Mucosa of descending colon (tissue), 3 donors: ENCODE measurements around the gene RGS7BP. TPM values are rescaled to one million over a fixed set of nuclear protein-coding genes. Genes with fewer than 3 reads are reported as not detected.

Experiments
- ATAC-seq: fragments of 200-7000 bp; cut with Tn5 transposase; one replicate; pipeline ENCODE4 v1.9.1; 2020; ENCODE audit warnings: mild to moderate bottlenecking, moderate library complexity
- DNase-seq, 3 donors: peaks; one replicate each; pipeline ENCODE4 v3.0.0-alpha.2; 2020
- H3K36me3 ChIP-seq: fragments of 200-600 bp; one replicate; pipeline ENCODE4 v1.8.0; 2021; ENCODE audit warnings: low read depth, mild to moderate bottlenecking
- H3K4me1 ChIP-seq: fragments of 200-600 bp; one replicate; pipeline ENCODE4 v1.8.0; 2021; ENCODE audit warnings: low read depth, mild to moderate bottlenecking
- H3K4me3 ChIP-seq: fragments of 200-600 bp; one replicate; pipeline ENCODE4 v1.8.0; 2021; ENCODE audit warnings: mild to moderate bottlenecking
- H3K9me3 ChIP-seq: fragments of 200-600 bp; one replicate; pipeline ENCODE4 v1.8.0; 2021; ENCODE audit warnings: mild to moderate bottlenecking
- CTCF ChIP-seq: fragments of 200-600 bp; IDR thresholded peaks from one replicate; pipeline ENCODE4 v1.8.0; 2022; ENCODE audit warnings: antibody characterized with exemption, mild to moderate bottlenecking
- intact Hi-C, 2 donors: fragments of 100-400 bp; cut with DNase I in 1 of 2; cut with micrococcal nuclease in 1 of 2; formaldehyde crosslinking; loops; one replicate each; pipeline versions ENCODE4 v1.11.0 to v1.11.1; 2022; cut with DNase I, micrococcal nuclease
- long read RNA-seq, 2 donors: library from polyadenylated mRNA; unstranded; transcript quantifications; one replicate each; pipeline ENCODE4 v2.0.0, GENCODE V29; 2019 to 2021
- total RNA-seq, 3 donors: library from RNA; stranded (reverse); fragmentation: NEBNext Ultra II Directional in 2 of 3; extraction: Animal tissue kit (Norgen Biotek cat#: 25700) in 2 of 3; gene quantifications; one replicate each; pipeline versions ENCODE4 v1.2.1 to v1.2.4, GENCODE V29; 2021 to 2023
- donor health status: DM: no; HTN: no; CAD: no; lungs with moderate emphysema.
- donor health status: DM: no; HTN: no; CAD: no.
- donor health status: DM: no; HTN: yes; CAD: no.

The RGS7BP gene
- total RNA-seq, result 1 to 10 TPM in 1 of 3 donors, under 1 TPM in 2; 0.38 to 1.6 (median 0.63) TPM
- long read RNA-seq, donor 1, result 0 reads
- long read RNA-seq, donor 2, result 0 reads

GRCh38 chr5:64505769-64506566 is at the start of gene RGS7BP:
TSS of gene RGS7BP (plus strand) at chr5:64506015. CDS start at chr5:64506625, 610 bp downstream.
- no peaks in the 10 kb centered on the region for H3K9me3 ChIP-seq
- intact Hi-C loops, result no loop called here
- ATAC-seq (peak; percentile 47), DNase-seq (peak in 2 of 3 donors; percentile 4 to 16)
- H3K4me1 ChIP-seq, result no peaks in the 10 kb centered on the region
- no peak for TF ChIP-seq CTCF
- H3K36me3 ChIP-seq, result no peaks in the 10 kb centered on the region
- no peak within 1 kb of the TSS for H3K4me3 ChIP-seq

- no peak overlapping the region for H3K4me3 ChIP-seq
- H3K4me1 ChIP-seq, result no peaks in the 10 kb centered on the region
- no peak for ATAC-seq
- H3K9me3 ChIP-seq, result peaks cover 3% of the 10 kb centered on the region
- no peak for DNase-seq
- no peak for TF ChIP-seq CTCF
- intact Hi-C loops, result no loop called here
- no peaks in the 10 kb centered on the region for H3K36me3 ChIP-seq
Measured at GRCh38 chr5:64457846-64458245, 48.0 kb upstream of the RGS7BP start.

DNA sequence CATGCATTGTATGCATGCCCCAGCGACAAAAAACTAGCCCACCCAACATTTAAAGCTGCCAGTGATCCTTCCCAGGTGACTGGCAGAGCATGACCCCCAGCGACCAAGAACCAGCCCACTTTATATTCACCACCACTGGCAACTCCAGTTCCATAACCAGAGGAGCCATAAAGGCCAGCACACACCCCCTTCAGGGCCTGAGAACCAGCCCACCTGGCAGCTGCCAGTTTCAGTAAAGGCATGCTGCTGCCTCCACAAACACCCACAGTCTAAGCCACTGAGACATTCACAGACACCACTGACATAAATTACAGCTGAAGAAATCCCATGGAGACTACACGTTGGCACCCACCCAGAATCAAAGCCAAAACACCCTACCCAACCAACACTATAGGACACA is 46.9 kb upstream of the RGS7BP start:
- H3K4me3 ChIP-seq, result no peak overlapping the region
- ATAC-seq (no peak), DNase-seq (no peak)
- intact Hi-C loops, result no loop called here
- H3K4me1 ChIP-seq, result no peaks in the 10 kb centered on the region
- no peak for TF ChIP-seq CTCF
- no peaks in the 10 kb centered on the region for H3K36me3 ChIP-seq
- H3K9me3 ChIP-seq, result peaks cover 5% of the 10 kb centered on the region

- intact Hi-C loops, result no loop called here
- no peak for ATAC-seq
- H3K36me3 ChIP-seq, result no peaks in the 10 kb centered on the region
- H3K4me1 ChIP-seq, result no peaks in the 10 kb centered on the region
- peaks cover 5% of the 10 kb centered on the region for H3K9me3 ChIP-seq
- no peak overlapping the region for H3K4me3 ChIP-seq
- DNase-seq, result no peak
- no peak for TF ChIP-seq CTCF
Measured at GRCh38 chr5:64462391-64462790, 43.4 kb upstream of the RGS7BP start.

DNA sequence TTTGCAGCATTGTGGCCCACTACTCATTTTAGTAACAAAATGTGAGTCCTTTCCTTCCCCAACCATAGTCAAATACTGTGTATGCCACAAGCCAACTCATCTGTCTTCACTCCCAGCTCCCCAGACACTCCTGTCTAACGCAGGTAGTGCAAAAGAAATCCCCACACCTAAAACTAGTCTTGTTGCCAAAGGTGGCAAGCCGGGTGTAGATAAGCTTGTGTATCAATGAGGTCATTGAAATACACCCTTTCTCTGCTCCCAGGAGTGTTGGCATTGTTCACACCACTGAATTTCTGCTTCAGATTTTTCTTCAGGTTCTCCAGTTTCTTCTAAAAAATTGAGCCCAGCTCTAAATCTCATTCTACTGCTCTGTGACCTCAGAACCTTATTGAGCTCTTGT is 19.7 kb upstream of the RGS7BP start:
- Histone ChIP-seq H3K36me3 (no peaks in the 10 kb centered on the region), H3K4me3 (no peak overlapping the region), H3K4me1 (no peaks in the 10 kb centered on the region), H3K9me3 (peaks cover 4% of the 10 kb centered on the region)
- intact Hi-C loops, result no loop called here
- DNase-seq, result no peak
- TF ChIP-seq CTCF, result no peak
- no peak for ATAC-seq
